HG03159 (cell line): ENCODE data around the gene OSBP2.
"Not testable (repeated sequence)": the region's sequence is repeated elsewhere in the genome, so short reads cannot be mapped to it uniquely, and the experiment has no call there.

Experiments used
- ATAC-seq: cut with Tn5 transposase; IDR thresholded peaks from one replicate; pipeline ENCODE4 v1.9.1; 2021; ENCODE audit warnings: mild to moderate bottlenecking, moderate library complexity; ENCODE audit not compliant: unreplicated experiment

OSBP2 gene

GRCh38 chr22:30718491-30718890 is 23.8 kb downstream of the OSBP2 start:
- ATAC-seq, result no peak

- ATAC-seq, result no peak
Measured at GRCh38 chr22:30718938-30719337, 24.3 kb downstream of the OSBP2 start.

- ATAC-seq, result no peak
Measured at GRCh38 chr22:30720263-30720837, 25.7 kb downstream of the OSBP2 start.

GRCh38 chr22:30721741-30722140 is 27.1 kb downstream of the OSBP2 start:
- ATAC-seq, result no peak

- no peak for ATAC-seq
Measured at GRCh38 chr22:30728826-30729225, 34.2 kb downstream of the OSBP2 start.

GRCh38 chr22:30731658-30732057 is 37.0 kb downstream of the OSBP2 start:
- ATAC-seq, result no peak

- no peak for ATAC-seq
Measured at GRCh38 chr22:30732426-30732825, 37.8 kb downstream of the OSBP2 start.

GRCh38 chr22:30733181-30733631 is 38.5 kb downstream of the OSBP2 start:
- ATAC-seq, result no peak

GRCh38 chr22:30740007-30740406 is 45.3 kb downstream of the OSBP2 start:
- not testable (repeated sequence) for ATAC-seq

- not testable (repeated sequence) for ATAC-seq
Measured at GRCh38 chr22:30740511-30740910, 45.8 kb downstream of the OSBP2 start.

- ATAC-seq, result no peak
Measured at GRCh38 chr22:30742291-30743256, 47.9 kb downstream of the OSBP2 start.

GRCh38 chr22:30743257-30744020 is 48.8 kb downstream of the OSBP2 start:
- no peak for ATAC-seq

- no peak for ATAC-seq
Measured at GRCh38 chr22:30744224-30744623, 49.5 kb downstream of the OSBP2 start.

GRCh38 chr22:30747493-30747892 is 52.8 kb downstream of the OSBP2 start:
- ATAC-seq, result no peak

- ATAC-seq, result no peak
Measured at GRCh38 chr22:30749272-30749671, 54.6 kb downstream of the OSBP2 start.

GRCh38 chr22:30749849-30750248 is 55.2 kb downstream of the OSBP2 start:
- ATAC-seq, result no peak

GRCh38 chr22:30751529-30751928 is 56.9 kb downstream of the OSBP2 start:
- ATAC-seq, result no peak

- no peak for ATAC-seq
Measured at GRCh38 chr22:30752771-30753170, 58.1 kb downstream of the OSBP2 start.

GRCh38 chr22:30753701-30754100 is 59.0 kb downstream of the OSBP2 start:
- no peak for ATAC-seq

- ATAC-seq, result no peak
Measured at GRCh38 chr22:30754521-30754920, 59.8 kb downstream of the OSBP2 start.

GRCh38 chr22:30754971-30755758 is 60.5 kb downstream of the OSBP2 start:
- ATAC-seq, result no peak
